Gastroesophageal sphincter (tissue), 3 donors: ENCODE data around the gene CELSR1.

Experiments used
- CTCF ChIP-seq, 4 experiments: fragments of 200-600 bp in 2 of 4; fragments of 450-650 bp in 2 of 4; sonication (generic) in 1 of 4; IDR thresholded peaks; one replicate each; pipeline ENCODE4 v1.5.1; 2017 to 2019; ENCODE audit warnings: antibody characterized with exemption in 4 of 4, mild to moderate bottlenecking in 2 of 4, moderate library complexity in 2 of 4
- EP300 ChIP-seq: sonication (generic); formaldehyde crosslinking; IDR thresholded peaks from one replicate; pipeline ENCODE4 v1.6.1; 2017; ENCODE audit warnings: antibody characterized with exemption, mild to moderate bottlenecking
- POLR2A ChIP-seq, 2 donors: fragments of 450-650 bp; IDR thresholded peaks; one replicate each; pipeline ENCODE4 v1.6.1; 2017; ENCODE audit warnings: antibody characterized with exemption in 2 of 2, mild to moderate bottlenecking in 2 of 2, moderate library complexity in 1 of 2

DNA sequence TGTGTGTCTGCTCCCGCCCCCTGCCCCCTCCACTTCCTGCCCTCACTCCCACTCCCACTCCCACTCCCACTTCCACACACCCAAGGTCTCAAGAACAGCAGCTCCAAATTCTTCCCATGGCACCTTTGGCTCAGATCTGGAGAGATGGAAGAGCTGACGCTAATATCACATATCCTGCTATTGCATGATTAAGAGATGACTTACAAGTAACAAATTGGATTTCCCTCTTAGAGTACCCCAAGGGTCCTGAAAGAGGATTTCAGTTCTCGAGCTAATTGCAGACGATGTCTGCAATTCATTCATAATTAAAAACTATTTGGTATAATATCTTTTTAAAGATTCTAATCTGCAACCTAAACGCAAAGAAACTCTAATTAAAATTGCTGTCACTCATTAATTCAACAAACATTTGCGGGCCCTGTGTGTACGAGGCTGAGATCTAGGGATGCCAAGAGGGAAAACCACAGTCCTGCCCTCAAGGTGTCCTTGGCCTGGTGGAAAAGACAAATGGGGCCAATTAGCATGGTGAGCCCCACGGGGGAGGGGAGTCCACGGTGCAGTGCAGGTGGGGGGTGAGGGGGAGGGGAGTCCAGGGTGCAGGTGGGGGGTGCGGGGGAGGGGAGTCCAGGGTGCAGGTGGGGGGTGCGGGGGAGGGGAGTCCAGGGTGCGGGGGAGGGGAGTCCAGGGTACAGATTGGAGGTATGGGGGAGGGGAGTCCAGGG is 50.3 kb downstream of the CELSR1 start:
- TF ChIP-seq CTCF (IDR thresholded peaks at IDR 0.05) (no peak), POLR2A (IDR thresholded peaks at IDR 0.05) (no peak), EP300 (no peak)
